Thymus (tissue), 11 donors: ENCODE results near the gene XPO1. TPM values are rescaled to one million over a fixed set of nuclear protein-coding genes. Genes with fewer than 3 reads are reported as not detected.
"Not testable (repeated sequence)": the region's sequence is repeated elsewhere in the genome, so short reads cannot be mapped to it uniquely, and the experiment has no call there.

Experiments used
- DNase-seq, 9 donors: peaks; one replicate each; pipeline ENCODE4 v3.0.0-alpha.2; 2013; ENCODE audit warnings: low spot score in 9 of 9, low read depth in 6 of 9, missing footprints in 1 of 9
- H3K27ac ChIP-seq, 2 donors: one replicate each; pipeline ENCODE4 v1.5.1; 2013; ENCODE audit warnings: control low read depth in 1 of 2, low read depth in 1 of 2, low read length in 1 of 2, mild to moderate bottlenecking in 1 of 2, moderate library complexity in 1 of 2
- H3K27me3 ChIP-seq, 2 donors: one replicate each; pipeline ENCODE4 v1.5.1; 2013; ENCODE audit warnings: low read length in 1 of 2; ENCODE audit not compliant: control insufficient read depth in 2 of 2, insufficient read depth in 1 of 2
- H3K36me3 ChIP-seq, 2 donors: one replicate each; pipeline ENCODE4 v1.5.1; 2013; ENCODE audit warnings: low read length in 1 of 2, mild to moderate bottlenecking in 1 of 2, moderate library complexity in 1 of 2; ENCODE audit not compliant: control insufficient read depth in 2 of 2, insufficient read depth in 2 of 2
- H3K4me1 ChIP-seq, 2 donors: one replicate each; pipeline ENCODE4 v1.5.1; 2013; ENCODE audit warnings: low read length in 2 of 2; ENCODE audit not compliant: control insufficient read depth in 2 of 2, insufficient read depth in 2 of 2
- H3K4me3 ChIP-seq, 2 donors: one replicate each; pipeline ENCODE4 v1.5.1; 2013; ENCODE audit warnings: low read length in 2 of 2, control low read depth in 1 of 2, mild to moderate bottlenecking in 1 of 2
- H3K9me3 ChIP-seq, 2 donors: one replicate each; pipeline ENCODE4 v1.5.1; 2013; ENCODE audit warnings: low read length in 1 of 2, mild to moderate bottlenecking in 1 of 2; ENCODE audit not compliant: control insufficient read depth in 2 of 2, insufficient read depth in 1 of 2
- WGBS: extraction: QIAGEN DNeasy Blood & Tissue Kit; methylation state at CpG from one replicate; pipeline ENCODE4 v1.1.7; 2013; 5-methylcytosine and 5-hydroxymethylcytosine counted together
- polyA plus RNA-seq: library from polyadenylated mRNA; stranded (reverse); fragments of 200-250 nt; gene quantifications from one replicate; pipeline ENCODE4 v1.2.3, GENCODE V29; 2013
- total RNA-seq: library from RNA; stranded (reverse); fragments of 120-200 nt; gene quantifications from one replicate; pipeline ENCODE4 v1.2.4, GENCODE V29; 2013
- donor health status: healthy.

The XPO1 gene
- total and polyA plus RNA-seq, 2 donors: 148 to 174 TPM

DNA sequence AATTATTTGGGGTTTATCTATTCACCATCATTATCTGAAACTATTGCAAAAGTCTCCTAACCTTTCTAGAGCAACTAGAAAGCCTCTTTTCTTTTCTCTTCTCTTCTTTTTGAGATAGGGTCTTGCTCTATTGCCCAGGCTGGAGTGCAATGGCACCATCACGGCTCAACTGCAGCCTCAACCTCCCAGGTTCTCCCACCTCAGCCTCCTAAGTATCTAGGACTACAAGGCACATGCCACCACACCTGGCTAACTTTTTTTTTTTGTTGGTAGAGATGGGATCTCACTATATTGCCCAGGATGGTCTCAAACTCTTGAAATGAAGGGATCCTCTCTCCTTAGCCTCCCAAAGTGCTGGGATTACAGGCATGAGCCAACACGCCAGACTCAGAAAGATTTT lies 24.5 kb upstream of the XPO1 start:
- DNase-seq: no peak
- Histone ChIP-seq H3K36me3 (no peaks in the 10 kb centered on the region), H3K27ac (no peak overlapping the region), H3K4me1 (no peaks in the 10 kb centered on the region), H3K27me3 (no peaks in the 10 kb centered on the region), H3K9me3 (no peaks in the 10 kb centered on the region), H3K4me3 (no peak overlapping the region)
- WGBS: 97% methylated on average over 2 of the region's 2 CpGs

DNA sequence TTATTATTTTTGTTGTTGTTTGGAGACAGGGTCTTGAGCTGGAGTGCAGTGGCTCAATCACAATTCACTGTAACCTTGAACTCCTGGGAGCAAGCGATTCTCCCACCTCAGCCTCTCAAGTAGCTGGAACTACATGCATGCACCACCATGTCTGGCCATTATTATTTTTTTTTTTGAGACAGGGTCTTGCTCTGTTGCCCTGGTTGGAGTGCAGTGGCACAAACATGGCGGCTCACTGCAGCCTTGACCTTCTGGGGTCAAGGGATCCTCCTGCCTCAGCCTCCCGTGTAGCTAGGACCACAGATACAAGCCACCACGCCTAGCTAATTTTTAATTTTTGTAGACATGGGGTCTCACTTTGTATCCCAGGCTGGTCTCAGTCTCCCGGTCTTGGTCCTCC lies 20.0 kb upstream of the XPO1 start:
- no peak overlapping the region for H3K4me3 ChIP-seq
- no peaks in the 10 kb centered on the region for H3K9me3 ChIP-seq
- no peaks in the 10 kb centered on the region for H3K4me1 ChIP-seq
- 89% methylated on average over 5 of the region's 5 CpGs for WGBS
- H3K36me3 ChIP-seq: no peaks in the 10 kb centered on the region
- no peak for DNase-seq
- no peaks in the 10 kb centered on the region for H3K27me3 ChIP-seq
- no peak overlapping the region for H3K27ac ChIP-seq

DNA sequence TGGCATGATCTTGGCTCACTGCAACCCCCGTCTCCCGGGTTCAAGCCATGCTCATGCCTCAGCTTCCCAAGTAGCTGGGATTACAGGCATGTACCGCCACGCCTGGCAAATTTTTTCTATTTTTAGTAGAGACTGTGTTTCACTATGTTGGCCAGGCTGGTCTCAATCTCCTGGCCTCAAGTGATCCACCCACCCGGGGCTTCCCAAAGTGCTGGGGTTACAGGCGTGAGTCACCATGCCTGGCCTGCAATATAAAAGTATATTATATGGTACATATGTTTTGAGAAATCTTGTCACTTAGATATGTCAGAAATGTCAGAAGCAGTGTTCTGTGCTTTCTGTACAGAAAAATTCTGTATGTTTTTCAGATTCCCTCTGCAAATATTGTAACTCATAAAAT lies 19.2 kb upstream of the XPO1 start:
- WGBS: 94% methylated on average over 6 of the region's 6 CpGs
- H3K27me3 ChIP-seq: no peaks in the 10 kb centered on the region
- H3K27ac ChIP-seq: no peak overlapping the region
- H3K4me1 ChIP-seq: no peaks in the 10 kb centered on the region
- H3K36me3 ChIP-seq: no peaks in the 10 kb centered on the region
- H3K4me3 ChIP-seq: no peak overlapping the region
- H3K9me3 ChIP-seq: no peaks in the 10 kb centered on the region
- no peak for DNase-seq

DNA sequence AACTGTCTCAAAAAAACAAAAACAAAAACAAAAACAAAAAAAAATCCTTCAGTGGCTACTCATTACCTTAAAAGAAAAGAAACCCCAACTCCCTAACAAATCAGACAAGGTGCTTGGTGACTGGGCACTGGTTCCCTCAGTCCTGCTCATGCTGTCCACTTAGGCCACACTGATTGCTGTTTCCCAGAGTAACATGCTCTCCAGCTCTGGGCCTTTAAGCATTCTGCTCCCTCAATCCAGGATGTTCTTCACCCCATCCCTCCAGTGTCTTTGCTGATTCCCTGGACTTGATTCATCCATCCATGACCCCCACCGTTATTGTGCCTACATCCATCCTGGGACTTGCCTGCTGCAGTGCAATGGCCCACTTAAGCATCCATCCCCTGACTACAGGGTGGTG lies 16.4 kb upstream of the XPO1 start:
- H3K27me3 ChIP-seq: no peaks in the 10 kb centered on the region
- no peaks in the 10 kb centered on the region for H3K9me3 ChIP-seq
- no peaks in the 10 kb centered on the region for H3K36me3 ChIP-seq
- no peak overlapping the region for H3K4me3 ChIP-seq
- H3K4me1 ChIP-seq: no peaks in the 10 kb centered on the region
- no peak overlapping the region for H3K27ac ChIP-seq
- WGBS: 90% methylated on average over 1 of the region's 1 CpG
- no peak for DNase-seq

DNA sequence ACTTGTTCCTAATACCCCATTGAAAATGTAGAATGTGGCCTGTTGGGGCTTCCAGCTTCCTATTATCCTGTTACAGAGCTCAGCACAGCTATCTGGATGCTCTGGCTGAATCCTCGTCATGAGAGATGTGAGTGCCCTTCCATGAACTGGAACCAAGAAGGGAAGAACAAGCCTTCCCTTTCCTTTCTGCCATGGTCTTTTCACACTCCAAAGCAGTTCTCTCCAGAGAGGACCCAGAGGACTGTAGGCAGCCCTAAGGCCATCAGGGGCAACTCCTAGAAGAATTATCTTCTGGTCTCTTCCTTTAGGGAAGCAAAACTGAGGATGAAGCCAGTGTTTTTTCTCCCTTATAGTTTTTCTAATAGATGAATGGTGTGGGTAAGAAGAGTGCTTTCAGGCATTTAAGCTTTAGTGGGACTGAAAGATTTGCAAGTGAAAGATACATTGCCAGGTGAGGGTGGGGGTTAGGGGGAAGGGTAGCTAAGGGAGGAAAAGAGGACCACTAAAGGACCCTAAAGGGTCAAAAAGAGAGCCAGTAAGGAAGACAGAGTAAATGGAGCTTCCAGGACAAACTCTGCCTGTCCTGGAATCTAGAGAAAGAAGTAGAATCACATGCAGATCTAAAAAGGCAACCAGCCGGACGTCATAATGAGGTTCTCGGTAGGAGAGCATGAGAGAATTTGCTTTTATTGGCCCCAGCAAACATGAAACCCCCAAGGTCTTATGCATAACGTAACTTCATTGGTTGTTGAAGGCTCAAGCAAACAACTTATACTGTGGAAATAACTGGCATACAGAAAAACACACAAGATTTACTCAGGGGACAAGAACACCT lies 12.4 kb upstream of the XPO1 start:
- H3K4me1 ChIP-seq: no peaks in the 10 kb centered on the region
- no peaks in the 10 kb centered on the region for H3K36me3 ChIP-seq
- H3K9me3 ChIP-seq: no peaks in the 10 kb centered on the region
- no peaks in the 10 kb centered on the region for H3K27me3 ChIP-seq
- 97% methylated on average over 5 of the region's 5 CpGs for WGBS
- H3K27ac ChIP-seq: no peak overlapping the region
- no peak overlapping the region for H3K4me3 ChIP-seq
- no peak for DNase-seq

DNA sequence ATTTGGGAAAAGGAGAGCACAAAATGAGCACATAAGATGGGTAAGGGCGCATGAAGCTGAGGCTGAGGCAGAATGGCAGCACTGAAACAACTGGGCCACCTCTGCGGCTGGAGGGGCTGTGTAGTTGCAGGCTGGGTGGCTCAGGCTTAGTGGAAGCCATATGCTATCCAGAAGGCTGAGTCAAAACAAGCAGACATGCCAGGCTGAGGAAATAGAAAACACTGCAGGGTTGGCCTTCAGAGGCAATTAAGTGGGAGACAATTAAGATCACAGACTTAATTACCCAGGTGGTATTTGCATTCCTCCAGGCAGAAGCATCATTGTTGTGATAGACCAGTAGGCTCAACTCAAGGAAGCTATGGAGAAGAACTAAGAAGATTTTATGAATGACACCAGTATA lies 11.4 kb upstream of the XPO1 start:
- no peaks in the 10 kb centered on the region for H3K4me1 ChIP-seq
- no peak overlapping the region for H3K4me3 ChIP-seq
- H3K9me3 ChIP-seq: no peaks in the 10 kb centered on the region
- H3K36me3 ChIP-seq: no peaks in the 10 kb centered on the region
- WGBS: 99% methylated on average over 2 of the region's 2 CpGs
- H3K27me3 ChIP-seq: no peaks in the 10 kb centered on the region
- no peak for DNase-seq
- no peak overlapping the region for H3K27ac ChIP-seq

DNA sequence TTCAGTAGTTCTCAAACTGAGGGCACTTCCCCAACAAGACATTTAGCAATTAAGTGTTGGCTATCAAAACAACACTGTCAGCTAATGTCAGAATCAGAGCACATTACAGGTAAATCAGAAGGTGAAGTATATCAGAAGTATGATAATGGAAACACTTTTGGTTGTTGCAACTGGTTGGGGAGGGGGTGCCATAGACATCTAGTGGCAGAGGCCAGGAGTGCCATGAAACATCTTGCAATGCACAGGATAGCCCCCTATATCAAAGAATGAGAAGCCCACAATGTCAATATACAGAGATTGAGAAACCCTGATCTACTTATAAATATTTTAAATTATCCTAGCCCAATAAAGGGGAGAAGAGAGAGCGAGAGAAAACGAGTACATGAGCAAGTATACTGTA lies 4.9 kb upstream of the XPO1 start:
- Histone ChIP-seq H3K27ac (no peak overlapping the region), H3K36me3 (no peaks in the 10 kb centered on the region), H3K27me3 (no peaks in the 10 kb centered on the region), H3K4me3 (no peak overlapping the region), H3K4me1 (peaks cover 7 to 10% of the 10 kb centered on the region in 2 donors), H3K9me3 (no peaks in the 10 kb centered on the region)
- 95% methylated on average over 2 of the region's 2 CpGs for WGBS
- peak in 3 of 9 donors; percentile 6 to 32 (median 12) for DNase-seq

DNA sequence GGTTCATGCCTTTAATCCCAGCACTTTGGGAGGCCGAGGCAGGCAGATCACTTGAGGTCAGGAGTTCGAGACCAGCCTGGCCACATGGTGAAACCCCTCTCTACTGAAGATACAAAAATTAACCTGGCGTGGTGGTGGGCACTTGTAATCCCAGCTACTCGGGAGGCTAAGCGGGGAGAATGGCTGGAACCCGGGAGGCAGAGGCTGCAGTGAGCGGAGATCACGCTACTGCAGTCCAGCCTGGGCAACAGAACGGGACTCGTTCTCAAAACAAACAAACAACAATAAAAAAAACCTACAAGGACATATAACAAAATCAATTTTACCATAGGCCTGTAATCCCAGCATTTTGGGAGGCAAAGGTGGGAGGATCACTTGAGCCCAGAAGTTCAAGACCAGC lies 2.0 kb upstream of the XPO1 start:
- DNase-seq, H3K9me3 ChIP-seq, H3K4me3 ChIP-seq, H3K27ac ChIP-seq, H3K36me3 ChIP-seq, H3K27me3 ChIP-seq: not testable (repeated sequence)
- WGBS: 99% methylated on average over 10 of the region's 10 CpGs
- peaks cover 8 to 12% of the 10 kb centered on the region in 2 donors for H3K4me1 ChIP-seq

DNA sequence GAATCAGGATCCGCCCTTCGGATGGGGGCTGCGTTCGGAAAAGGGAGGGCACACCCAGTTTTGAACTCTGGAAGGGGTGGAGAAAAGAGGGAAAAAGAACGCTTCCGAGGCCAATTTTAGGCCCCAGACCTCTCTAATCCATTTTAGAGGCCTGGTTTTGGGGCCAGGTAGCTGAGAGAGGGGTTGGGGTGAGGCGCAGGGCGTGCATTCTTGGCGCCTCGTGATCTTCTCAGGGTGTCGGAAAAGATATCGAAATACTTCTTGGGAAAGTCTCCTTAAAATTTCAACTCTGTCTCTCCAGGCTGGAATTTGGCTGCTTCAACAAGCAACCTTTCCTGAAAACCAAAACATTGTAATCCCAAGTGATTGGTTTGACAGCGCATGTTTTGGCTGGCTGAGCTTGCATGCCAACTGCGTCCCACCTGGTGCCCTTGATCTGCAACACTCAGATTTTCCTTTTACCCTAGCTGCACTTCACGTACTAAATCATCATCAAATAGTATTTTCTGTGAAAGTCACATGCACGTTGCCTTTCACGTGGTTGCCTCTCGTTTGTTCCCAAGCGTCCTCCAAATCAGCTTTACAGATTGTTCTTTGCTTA lies 864 bp upstream of the XPO1 start:
- 5% methylated on average over 19 of the region's 19 CpGs for WGBS
- Histone ChIP-seq H3K4me3 (peak overlapping the region; percentile 84 to 94), H3K27me3 (no peaks in the 10 kb centered on the region), H3K4me1 (peaks cover 11 to 17% of the 10 kb centered on the region in 2 donors), H3K36me3 (no peaks in the 10 kb centered on the region), H3K27ac (peak overlapping the region; percentile 99 to 100), H3K9me3 (no peaks in the 10 kb centered on the region)
- peak in 7 of 9 donors; percentile 24 to 83 (median 65) for DNase-seq
